Lung (tissue), 12 donors: Measurements from ENCODE around the gene IL11RA. TPM values are rescaled to one million over a fixed set of nuclear protein-coding genes. Genes with fewer than 3 reads are reported as not detected.

Source experiments
- ATAC-seq: fragments of 200-7000 bp; cut with Tn5 transposase; one replicate; pipeline ENCODE4 v1.9.1; 2020; ENCODE audit warnings: moderate number of reproducible peaks; ENCODE audit not compliant: insufficient read depth, low FRiP score
- DNase-seq, 3 donors: peaks; one replicate each; pipeline ENCODE4 v3.0.0-alpha.2; 2013 to 2017
- H3K27ac ChIP-seq, 2 donors: one replicate each; pipeline ENCODE4 v1.5.1; 2013; ENCODE audit warnings: mild to moderate bottlenecking in 2 of 2, moderate library complexity in 2 of 2, control low read depth in 1 of 2, inconsistent platforms in 1 of 2, low read depth in 1 of 2, low read length in 1 of 2
- H3K27me3 ChIP-seq, 3 donors: one replicate each; pipeline ENCODE4 v1.5.1; 2013; ENCODE audit warnings: low read length in 2 of 3; ENCODE audit not compliant: control insufficient read depth in 3 of 3, insufficient read depth in 3 of 3
- H3K36me3 ChIP-seq, 4 donors: one replicate each; pipeline ENCODE4 v1.5.1; 2013; ENCODE audit warnings: low read length in 4 of 4, mild to moderate bottlenecking in 1 of 4, moderate library complexity in 1 of 4; ENCODE audit not compliant: control insufficient read depth in 4 of 4, insufficient read depth in 4 of 4
- H3K4me1 ChIP-seq, 5 donors: one replicate each; pipeline ENCODE4 v1.5.1; 2013; ENCODE audit warnings: low read length in 5 of 5, mild to moderate bottlenecking in 2 of 5, moderate library complexity in 1 of 5; ENCODE audit not compliant: control insufficient read depth in 5 of 5, insufficient read depth in 5 of 5
- H3K4me3 ChIP-seq: one replicate; pipeline ENCODE4 v1.5.1; 2013; ENCODE audit warnings: mild to moderate bottlenecking, control low read depth, moderate library complexity
- H3K9ac ChIP-seq, 2 donors: one replicate each; pipeline ENCODE4 v1.5.1; 2013; ENCODE audit warnings: low read length in 2 of 2, control low read depth in 1 of 2; ENCODE audit not compliant: insufficient read depth in 1 of 2
- H3K9me3 ChIP-seq, 4 donors: one replicate each; pipeline ENCODE4 v1.5.1; 2013; ENCODE audit warnings: low read length in 3 of 4, mild to moderate bottlenecking in 1 of 4, moderate library complexity in 1 of 4; ENCODE audit not compliant: control insufficient read depth in 4 of 4, insufficient read depth in 3 of 4
- WGBS, 2 donors: extraction: QIAGEN DNeasy Blood & Tissue Kit; methylation state at CpG; one replicate each; pipeline ENCODE4 v1.1.7; 2013; 5-methylcytosine and 5-hydroxymethylcytosine counted together
- polyA plus RNA-seq, 2 donors: library from polyadenylated mRNA; stranded (reverse); fragments of 200-250 nt; gene quantifications; one replicate each; pipeline ENCODE4 v1.2.1, GENCODE V29; 2013
- total RNA-seq, 2 donors: library from RNA; depleted of rRNA in 1 of 2; stranded (reverse); fragments of >200 nt in 1 of 2; gene quantifications; one replicate each; pipeline ENCODE4 v1.2.1, GENCODE V29; 2014 to 2021
- TF ChIP-seq, protein P1 (sequence below): IDR thresholded peaks from 2 replicates; pipeline ENCODE4 v1.5.1; 2012; ENCODE audit warnings: mild to moderate bottlenecking; ENCODE audit errors: control extremely low read depth, extremely low read depth
- donor health status: control.
- donor health status: control.
- donor health status: Bipolar disorder and iron deficiency.
- donor health status: healthy.
- donor health status: DM: yes; HTN: yes; CAD: no.

Gene IL11RA
- total and polyA plus RNA-seq, 4 donors = 5.5 to 30.5 (median 12.6) TPM

DNA sequence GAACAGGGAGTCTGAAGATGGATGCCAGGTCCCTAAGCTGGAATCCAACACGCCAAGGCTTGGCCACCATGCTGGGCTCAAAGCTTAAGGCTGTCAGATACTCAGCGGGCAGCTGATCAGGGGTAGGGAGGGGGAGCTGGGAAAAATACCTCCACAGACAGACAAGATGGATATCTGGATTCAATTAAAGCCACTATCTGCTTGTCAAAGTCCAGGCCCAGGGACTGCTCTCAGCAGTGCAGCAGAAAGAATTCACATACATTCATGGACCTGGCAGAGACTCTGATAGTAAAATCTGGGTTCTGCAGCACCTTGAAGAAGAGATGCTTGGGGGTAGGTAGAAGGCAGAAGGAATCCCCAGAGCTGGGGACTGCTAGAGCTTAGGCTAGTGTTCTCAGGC, 36.9 kb upstream of the IL11RA start:
- peaks cover 4 to 28% (median 12%) of the 10 kb centered on the region in 5 donors for H3K4me1 ChIP-seq
- WGBS, 2 donors = 97 to 98% methylated on average over 2 of the region's 2 CpGs
- DNase-seq = no peak

DNA sequence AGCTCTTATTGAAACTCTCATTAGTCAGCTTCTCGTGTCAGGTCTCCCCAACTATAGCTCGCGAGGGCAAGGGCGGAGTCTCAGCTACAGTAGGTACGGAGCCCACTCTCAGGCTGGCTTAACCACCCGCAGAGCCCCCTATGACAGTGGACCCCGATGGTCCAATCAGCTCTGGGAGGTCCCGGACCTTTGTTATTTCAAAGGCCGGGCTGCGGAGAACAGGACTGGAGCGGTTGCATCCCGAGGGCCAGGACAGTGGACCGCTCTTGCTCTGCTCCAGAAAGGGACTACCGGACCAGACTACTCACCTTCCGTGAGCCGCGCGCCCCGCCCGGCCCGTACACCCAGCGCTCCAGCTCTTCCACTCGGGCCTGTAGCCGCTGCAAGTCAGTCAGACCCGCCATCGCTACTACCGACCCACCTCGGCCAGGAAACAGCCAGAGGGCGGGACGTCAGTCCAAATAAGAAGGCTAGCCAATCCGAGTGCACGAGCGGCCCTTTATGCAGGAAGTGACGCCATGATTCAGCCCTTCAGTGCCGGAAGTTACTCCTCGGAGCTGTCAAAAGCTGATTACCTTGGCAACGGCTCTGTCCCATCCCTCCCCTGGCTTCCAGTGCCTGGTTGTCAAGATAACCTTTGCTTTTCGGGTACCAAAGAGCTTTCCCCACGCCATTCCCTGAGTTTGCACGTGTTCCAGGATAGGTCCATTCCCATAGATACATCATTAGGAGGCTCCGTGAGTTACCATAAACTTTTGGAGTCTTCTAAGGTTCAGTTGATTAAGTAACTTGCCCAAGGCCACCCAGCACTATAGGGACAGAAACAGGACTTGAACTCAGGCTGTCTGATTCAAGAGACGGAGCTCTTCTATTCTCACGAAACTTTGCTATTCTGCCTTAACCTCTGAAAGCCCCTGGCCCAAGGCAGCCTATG, 31.7 kb upstream of the IL11RA start, which contains the start of gene DCTN3:
Gene DCTN3, minus strand, starts transcription at position 435 of the 934 bp plus-strand sequence. Its CDS starts 31 bp downstream, at position 404.
- H3K36me3 ChIP-seq = peaks cover 5 to 24% (median 17%) of the 10 kb centered on the region in 4 donors
- H3K4me1 ChIP-seq = peaks cover 0 to 13% (median 7%) of the 10 kb centered on the region in 5 donors
- H3K27ac ChIP-seq = peak within 1 kb of the TSS in 1 of 2 donors; percentile 58
- H3K27me3 ChIP-seq = peaks cover 4 to 38% (median 35%) of the 10 kb centered on the region in 3 donors
- peak within 1 kb of the TSS; percentile 51 to 63 for H3K9ac ChIP-seq
- DNase-seq (peak; percentile 95 to 97 (median 96)), ATAC-seq (peak; percentile 96)
- TF ChIP-seq, protein P1, sequence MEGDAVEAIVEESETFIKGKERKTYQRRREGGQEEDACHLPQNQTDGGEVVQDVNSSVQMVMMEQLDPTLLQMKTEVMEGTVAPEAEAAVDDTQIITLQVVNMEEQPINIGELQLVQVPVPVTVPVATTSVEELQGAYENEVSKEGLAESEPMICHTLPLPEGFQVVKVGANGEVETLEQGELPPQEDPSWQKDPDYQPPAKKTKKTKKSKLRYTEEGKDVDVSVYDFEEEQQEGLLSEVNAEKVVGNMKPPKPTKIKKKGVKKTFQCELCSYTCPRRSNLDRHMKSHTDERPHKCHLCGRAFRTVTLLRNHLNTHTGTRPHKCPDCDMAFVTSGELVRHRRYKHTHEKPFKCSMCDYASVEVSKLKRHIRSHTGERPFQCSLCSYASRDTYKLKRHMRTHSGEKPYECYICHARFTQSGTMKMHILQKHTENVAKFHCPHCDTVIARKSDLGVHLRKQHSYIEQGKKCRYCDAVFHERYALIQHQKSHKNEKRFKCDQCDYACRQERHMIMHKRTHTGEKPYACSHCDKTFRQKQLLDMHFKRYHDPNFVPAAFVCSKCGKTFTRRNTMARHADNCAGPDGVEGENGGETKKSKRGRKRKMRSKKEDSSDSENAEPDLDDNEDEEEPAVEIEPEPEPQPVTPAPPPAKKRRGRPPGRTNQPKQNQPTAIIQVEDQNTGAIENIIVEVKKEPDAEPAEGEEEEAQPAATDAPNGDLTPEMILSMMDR = no peak
- 5% methylated on average over 43 of the region's 43 CpGs for WGBS, 2 donors
- H3K9me3 ChIP-seq = peaks cover 0 to 6% (median 0%) of the 10 kb centered on the region in 4 donors
- peak within 1 kb of the TSS; percentile 83 for H3K4me3 ChIP-seq

More for the DNA sequence above, 36.9 kb upstream of the IL11RA start:
- TF ChIP-seq, protein P1 = no peak
- no peak overlapping the region for H3K4me3 ChIP-seq
- H3K9ac ChIP-seq = no peak overlapping the region
- peaks cover 5 to 33% (median 25%) of the 10 kb centered on the region in 4 donors for H3K36me3 ChIP-seq
- no peak overlapping the region for H3K27ac ChIP-seq
- H3K27me3 ChIP-seq = no peaks in the 10 kb centered on the region
- no peak for ATAC-seq
- H3K9me3 ChIP-seq = no peaks in the 10 kb centered on the region

DNA sequence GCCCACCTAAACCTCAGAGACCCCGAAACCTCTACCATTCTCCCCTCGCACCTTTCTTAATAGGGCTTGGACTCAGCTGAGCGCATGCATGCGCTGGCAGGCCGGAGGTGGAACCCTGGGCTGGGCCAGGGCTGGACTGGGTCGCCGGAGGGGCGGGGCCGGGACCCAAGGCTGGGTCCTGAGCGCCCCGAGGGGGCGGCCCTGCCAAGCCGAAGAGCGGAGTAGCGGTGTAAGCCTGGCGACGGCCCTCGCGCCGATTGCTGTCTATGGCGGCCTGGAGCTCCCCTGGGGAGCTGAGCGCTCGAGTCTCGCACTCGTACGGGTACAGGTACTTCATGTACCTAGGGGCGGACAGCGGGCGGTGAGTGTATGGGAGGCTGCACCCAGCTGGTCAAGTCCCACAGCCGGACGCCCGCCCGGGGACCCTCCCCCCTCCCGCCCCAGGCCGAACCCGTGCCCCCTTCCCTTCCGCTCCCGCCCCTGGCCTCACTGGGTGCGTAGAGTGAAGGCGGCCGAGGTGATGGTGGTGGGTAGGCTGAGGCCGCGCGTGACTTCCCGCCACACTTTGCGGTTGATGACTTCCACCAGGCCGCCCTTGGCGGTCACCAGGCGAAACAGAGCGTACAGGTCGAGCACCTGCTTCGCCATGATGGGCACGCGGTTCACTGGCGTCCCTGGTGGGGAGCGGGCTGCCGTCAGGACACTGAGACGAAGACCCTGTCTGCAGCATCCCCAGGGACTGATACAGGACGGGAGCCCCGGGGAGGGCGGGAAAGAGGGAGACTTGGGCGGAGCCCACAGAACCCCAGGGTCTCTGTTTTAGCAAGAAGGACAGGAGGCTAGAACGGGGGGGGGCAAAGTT, 28.4 kb upstream of the IL11RA start:
- H3K27ac ChIP-seq = no peak overlapping the region
- H3K27me3 ChIP-seq = peaks cover 7 to 71% (median 67%) of the 10 kb centered on the region in 3 donors
- peaks cover 0 to 6% (median 0%) of the 10 kb centered on the region in 4 donors for H3K9me3 ChIP-seq
- ATAC-seq = no peak
- H3K4me1 ChIP-seq = peaks cover 0 to 16% (median 12%) of the 10 kb centered on the region in 5 donors
- TF ChIP-seq, protein P1 = no peak
- no peak for DNase-seq
- no peaks in the 10 kb centered on the region for H3K36me3 ChIP-seq
- no peak overlapping the region for H3K9ac ChIP-seq
- H3K4me3 ChIP-seq = no peak overlapping the region
- 8 to 9% methylated on average over 56 to 63 of the region's 63 CpGs for WGBS, 2 donors
